Heart left ventricle (tissue), 13 donors: ENCODE measurements around the gene RHOT1.

Source experiments
- CTCF ChIP-seq, 12 donors: fragments of 200-600 bp; sonication (generic) in 4 of 12; IDR thresholded peaks; one replicate each; pipeline versions ENCODE4 v1.5.0 to v1.8.0; 2018 to 2022; ENCODE audit warnings: antibody characterized with exemption in 12 of 12, mild to moderate bottlenecking in 5 of 12
- POLR2A ChIP-seq, 2 donors: fragments of 450-650 bp; IDR thresholded peaks; one replicate each; pipeline ENCODE4 v1.6.1; 2017; ENCODE audit warnings: antibody characterized with exemption in 2 of 2, mild to moderate bottlenecking in 2 of 2, moderate library complexity in 2 of 2
- donor health status: ischemic (EF 13 %, LVEDD 7.1; RV severe dilation, severe dysfunction).
- donor health status: DM: no; HTN: yes; CAD: no.
- donor health status: DM: no; HTN: no; CAD: no.
- donor health status: ischemic (EF 25% LVEDD 6.9; RV normal size, moderate dysfunction).
- donor health status: ischemic (EF 25% LVEDD 5.7; RV mildly dilated, moderate dysfunction).
- donor health status: ischemic (EF 35%, LVEDD 5.7; RV mildly dilated, moderate dysfunction).
- donor health status: nonischemic (EF 11% LVEDD 7.7; RV severe dilation, severe dysfunction).
- donor health status: DM: yes; HTN: yes; CAD: no.
- donor health status: PGD.
- donor health status: ischemic (EF 29% LVEDD 5.4; RV normal size, mild dysfunction).
- donor health status: nonischemic (EF 23%, LVEDD 6.1; RV moderate dilation, normal function).

- TF ChIP-seq CTCF (IDR thresholded peaks at IDR 0.05): no peak
- TF ChIP-seq POLR2A (IDR thresholded peaks at IDR 0.05): no peak
Measured at GRCh38 chr17:32102172-32102571, 40.1 kb upstream of the RHOT1 start.
